Ammon's horn (tissue), 1 donor: ENCODE measurements around the gene IFI16.
"Not testable (repeated sequence)": the region's sequence is repeated elsewhere in the genome, so short reads cannot be mapped to it uniquely, and the experiment has no call there.

Experiments used
- DNase-seq: peaks from one replicate; pipeline ENCODE4 v3.0.0-alpha.2; 2016; ENCODE audit warnings: low spot score

The IFI16 gene

GRCh38 chr1:159008744-159009188 lies 941 bp upstream of the IFI16 start:
- DNase-seq, result no peak

GRCh38 chr1:159009287-159009686 lies 420 bp upstream of the IFI16 start:
- no peak for DNase-seq

- no peak for DNase-seq
These were observed 684 bp downstream of the IFI16 start for GRCh38 chr1:159010391-159010790.

- not testable (repeated sequence) for DNase-seq
These were observed 1.3 kb downstream of the IFI16 start for GRCh38 chr1:159011001-159011400.

- no peak for DNase-seq
These were observed 2.0 kb downstream of the IFI16 start for GRCh38 chr1:159011751-159012150.

- DNase-seq, result peak; percentile 23
These were observed 2.8 kb downstream of the IFI16 start for GRCh38 chr1:159012495-159012894.

- no peak for DNase-seq
These were observed 4.4 kb downstream of the IFI16 start for GRCh38 chr1:159014003-159014571.

GRCh38 chr1:159014851-159015250 lies 5.1 kb downstream of the IFI16 start:
- DNase-seq, result no peak

- DNase-seq, result peak; percentile 83
These were observed 5.8 kb downstream of the IFI16 start for GRCh38 chr1:159015440-159015909.

- DNase-seq, result no peak
These were observed 14.0 kb downstream of the IFI16 start for GRCh38 chr1:159023723-159024122.

GRCh38 chr1:159025043-159025442 lies 15.3 kb downstream of the IFI16 start:
- no peak for DNase-seq

- DNase-seq, result not testable (repeated sequence)
These were observed 17.1 kb downstream of the IFI16 start for GRCh38 chr1:159026841-159027240.

- no peak for DNase-seq
These were observed 20.6 kb downstream of the IFI16 start for GRCh38 chr1:159030311-159030710.

- no peak for DNase-seq
These were observed 21.3 kb downstream of the IFI16 start for GRCh38 chr1:159030877-159031447.

- no peak for DNase-seq
These were observed 30.5 kb downstream of the IFI16 start for GRCh38 chr1:159040206-159040605.

- DNase-seq, result no peak
These were observed 31.4 kb downstream of the IFI16 start for GRCh38 chr1:159040893-159041724.

- not testable (repeated sequence) for DNase-seq
These were observed 36.8 kb downstream of the IFI16 start for GRCh38 chr1:159046486-159046885.

GRCh38 chr1:159051436-159051835 lies 41.7 kb downstream of the IFI16 start:
- DNase-seq, result no peak

GRCh38 chr1:159054427-159054826 lies 44.7 kb downstream of the IFI16 start:
- DNase-seq, result no peak

GRCh38 chr1:159055181-159055641 lies 45.5 kb downstream of the IFI16 start:
- peak; percentile 20 for DNase-seq

- peak; percentile 30 for DNase-seq
These were observed 46.5 kb downstream of the IFI16 start for GRCh38 chr1:159056069-159056698.

- no peak for DNase-seq
These were observed 49.0 kb downstream of the IFI16 start for GRCh38 chr1:159058751-159059150.
